Suppressor macrophage treated with lipopolysaccharide for 1 hour (primary cell): ENCODE results near the gene LURAP1L.

Experiments used
- DNase-seq, 3 donors: peaks; one replicate each; pipeline ENCODE4 v3.0.0-alpha.2; 2020 to 2022

LURAP1L gene

GRCh38 chr9:12777121-12778022 lies 2.6 kb downstream of the LURAP1L start:
- DNase-seq: no peak

GRCh38 chr9:12778389-12778788 lies 3.6 kb downstream of the LURAP1L start:
- no peak for DNase-seq

DNA sequence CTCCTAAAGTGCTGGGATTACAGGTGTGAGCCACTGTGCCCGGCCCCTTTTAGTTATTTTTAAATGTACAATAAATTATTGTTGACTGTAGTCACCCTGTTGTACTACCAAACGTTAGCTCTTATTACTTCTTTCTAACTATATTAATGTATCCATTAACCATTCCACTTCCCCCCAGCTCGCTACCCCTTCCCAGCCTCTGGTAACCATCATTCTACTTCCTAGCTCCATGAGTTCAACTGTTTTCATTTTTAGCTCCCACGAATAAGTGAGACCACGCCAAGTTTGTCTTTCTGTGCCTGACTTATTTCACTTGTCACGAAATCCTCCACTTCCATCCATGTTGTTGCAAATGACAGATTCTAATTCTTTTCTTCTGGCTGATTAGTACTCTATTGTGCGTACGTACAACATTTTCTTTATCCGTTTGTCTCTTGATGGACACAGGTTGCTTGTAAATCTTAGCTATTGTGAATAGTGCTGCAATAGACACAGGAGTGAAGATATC lies 6.5 kb downstream of the LURAP1L start:
- no peak for DNase-seq

GRCh38 chr9:12783767-12784460 lies 9.1 kb downstream of the LURAP1L start:
- no peak for DNase-seq

- DNase-seq: peak; percentile 2 to 41 (median 18)
Measured at GRCh38 chr9:12784461-12785259, 9.8 kb downstream of the LURAP1L start.

DNA sequence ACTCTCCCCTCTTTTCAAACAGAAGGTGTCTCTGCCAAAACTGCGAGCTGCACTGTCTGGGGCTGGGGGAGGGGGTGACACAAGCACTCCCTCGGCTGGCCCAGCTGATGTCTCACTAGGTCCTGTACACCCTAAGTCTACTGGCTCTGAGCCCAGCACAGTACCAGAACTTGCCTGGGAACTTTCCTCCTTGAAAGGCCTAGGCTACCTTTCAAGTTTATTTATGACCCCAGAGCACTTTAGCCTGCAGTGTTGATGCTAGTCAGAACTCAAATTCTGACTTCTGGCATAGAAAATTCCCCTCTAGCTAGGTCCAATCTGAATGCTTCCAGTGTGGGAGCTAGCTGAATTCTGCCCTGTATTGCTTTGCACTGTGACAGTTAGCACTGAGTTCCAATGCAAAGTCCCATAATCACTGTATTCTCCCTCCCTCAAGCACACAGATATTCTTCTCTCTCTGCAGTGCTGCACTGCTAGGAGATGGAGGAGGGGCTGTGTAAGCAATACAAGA lies 10.5 kb downstream of the LURAP1L start:
- no peak for DNase-seq

- no peak for DNase-seq
Measured at GRCh38 chr9:12785941-12786340, 11.1 kb downstream of the LURAP1L start.

DNA sequence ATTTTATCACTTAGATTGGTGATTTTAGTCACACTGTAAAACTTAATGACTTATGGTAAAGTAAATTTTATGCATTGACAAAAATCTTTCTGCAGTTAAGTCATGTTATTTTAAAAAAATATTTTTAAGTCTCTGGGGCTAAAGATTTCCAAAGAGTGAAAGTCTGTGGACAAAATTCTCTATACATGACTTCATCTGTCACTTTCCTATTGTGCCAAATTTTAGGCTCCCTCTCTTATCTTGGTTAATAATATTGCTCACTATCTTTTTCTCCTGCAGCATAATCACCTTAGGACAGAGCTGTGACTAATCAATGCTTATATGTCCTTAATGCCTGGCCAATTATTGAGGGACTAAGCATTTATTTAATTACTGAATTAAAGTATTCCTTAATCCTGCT lies 15.2 kb downstream of the LURAP1L start:
- no peak for DNase-seq

GRCh38 chr9:12790883-12791282 lies 16.1 kb downstream of the LURAP1L start:
- DNase-seq: no peak

GRCh38 chr9:12794101-12794799 lies 19.4 kb downstream of the LURAP1L start:
- DNase-seq: no peak

DNA sequence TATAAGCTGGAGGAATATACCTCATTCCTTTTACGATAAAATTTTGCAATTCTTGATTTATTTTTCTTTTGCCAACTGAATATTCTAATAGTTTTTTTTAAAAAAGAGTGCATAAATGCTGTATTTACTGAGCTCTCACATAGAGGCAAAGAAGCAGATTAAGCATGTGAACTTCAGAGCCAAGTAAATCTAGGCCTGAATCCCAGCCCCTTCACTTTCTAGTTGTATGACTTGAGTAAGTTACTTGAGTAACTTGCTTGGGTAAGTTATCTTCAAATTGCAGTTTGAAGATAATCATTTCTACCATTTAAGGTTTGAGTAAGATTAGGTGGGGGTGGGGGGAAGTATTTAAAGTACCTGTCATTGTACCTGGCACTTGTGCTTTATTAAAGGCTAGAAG lies 21.8 kb downstream of the LURAP1L start:
- no peak for DNase-seq

DNA sequence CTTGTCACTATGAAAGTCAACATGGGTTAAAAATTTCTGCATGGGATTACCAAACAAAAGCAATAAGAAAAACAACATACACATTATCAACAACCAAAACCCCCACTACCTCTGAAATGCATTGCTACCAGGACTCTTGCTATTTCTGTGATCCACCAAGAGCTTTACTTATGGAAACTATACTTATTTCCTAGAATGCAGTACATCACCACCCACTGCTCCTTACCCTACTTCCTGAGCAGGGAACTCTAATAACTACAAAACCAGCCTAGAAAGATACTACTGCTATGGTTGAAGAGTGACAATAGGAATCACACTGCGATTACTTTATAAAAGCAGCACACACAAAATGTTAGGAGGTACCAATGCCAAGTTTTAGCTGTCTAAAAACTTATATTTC lies 22.2 kb downstream of the LURAP1L start:
- no peak for DNase-seq

GRCh38 chr9:12798066-12798770 lies 23.4 kb downstream of the LURAP1L start:
- no peak for DNase-seq

DNA sequence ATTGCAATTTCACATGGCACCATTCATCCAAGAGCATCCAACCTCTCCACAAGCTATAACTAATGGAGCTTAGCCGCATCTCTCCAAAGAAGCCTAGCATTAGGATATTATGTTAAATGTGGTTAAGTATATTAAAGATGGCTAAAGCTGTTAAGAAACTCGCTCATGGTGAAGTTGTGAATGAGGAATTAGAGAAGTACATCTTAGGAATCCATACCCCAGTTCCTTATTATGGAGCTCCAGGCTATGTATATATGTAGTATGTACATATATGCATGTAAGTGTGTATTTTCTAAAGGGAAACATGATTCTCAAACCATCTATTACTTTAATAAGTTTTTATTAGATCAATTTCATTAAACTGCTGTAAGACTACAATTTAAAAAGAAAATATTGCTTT lies 26.4 kb downstream of the LURAP1L start:
- no peak for DNase-seq

GRCh38 chr9:12801663-12802062 lies 26.8 kb downstream of the LURAP1L start:
- DNase-seq: no peak

DNA sequence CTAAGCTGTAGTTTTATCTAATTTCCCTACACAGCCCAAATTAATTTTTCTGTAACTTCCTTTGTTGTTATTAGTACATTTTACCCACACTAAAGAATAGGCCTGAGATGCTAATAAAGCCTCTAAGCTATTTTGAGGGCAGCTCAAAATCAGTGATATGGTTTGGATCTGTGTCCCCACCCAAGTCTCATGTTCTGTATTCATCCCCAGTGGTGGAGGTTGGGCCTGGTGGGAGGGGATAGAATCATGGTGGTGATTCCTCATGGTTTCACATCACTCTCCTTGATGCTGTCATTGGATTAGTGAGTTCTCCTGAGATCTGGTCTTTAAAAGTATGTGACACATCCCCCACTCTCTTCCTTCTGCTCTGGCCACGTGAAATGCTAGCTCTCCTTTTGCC lies 27.3 kb downstream of the LURAP1L start:
- no peak for DNase-seq

DNA sequence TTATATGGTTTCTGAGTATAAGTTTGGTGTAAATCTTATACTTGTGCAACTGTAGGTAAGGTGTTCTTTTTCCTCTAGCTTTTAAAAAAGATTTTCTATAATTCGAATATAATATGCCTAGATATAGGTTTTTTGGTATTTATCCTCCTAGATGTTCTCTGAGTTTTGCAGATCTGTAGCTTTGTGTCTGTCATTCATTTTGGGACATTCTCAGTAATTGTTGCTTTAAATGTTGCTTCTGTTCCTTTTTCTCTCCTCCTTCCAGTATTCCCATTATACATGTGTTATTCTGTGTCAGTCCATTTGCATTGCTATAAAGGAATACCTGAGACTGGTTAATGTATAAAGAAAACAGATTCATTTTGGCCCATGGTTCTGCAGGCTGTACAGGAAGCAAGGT lies 33.7 kb downstream of the LURAP1L start:
- no peak for DNase-seq

DNA sequence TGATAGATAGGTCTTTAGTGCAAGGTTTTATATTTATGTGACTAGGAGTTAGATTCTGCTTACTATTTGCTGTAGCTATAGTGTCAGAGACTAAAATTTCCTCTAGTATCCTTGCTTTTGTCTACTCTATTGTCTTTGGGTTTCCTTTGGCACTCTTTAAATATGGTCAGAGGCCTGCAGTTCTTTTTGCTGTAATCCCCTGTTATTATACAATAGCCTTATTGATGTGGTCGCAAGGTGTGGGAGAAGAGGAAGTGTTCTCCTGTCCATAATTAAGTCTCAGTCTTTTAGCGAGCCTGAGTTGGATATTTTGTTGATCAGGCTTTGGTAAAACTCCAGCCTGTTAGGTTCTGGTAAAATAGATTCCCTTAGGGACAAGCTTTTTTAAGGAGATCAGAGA lies 34.9 kb downstream of the LURAP1L start:
- DNase-seq: no peak

DNA sequence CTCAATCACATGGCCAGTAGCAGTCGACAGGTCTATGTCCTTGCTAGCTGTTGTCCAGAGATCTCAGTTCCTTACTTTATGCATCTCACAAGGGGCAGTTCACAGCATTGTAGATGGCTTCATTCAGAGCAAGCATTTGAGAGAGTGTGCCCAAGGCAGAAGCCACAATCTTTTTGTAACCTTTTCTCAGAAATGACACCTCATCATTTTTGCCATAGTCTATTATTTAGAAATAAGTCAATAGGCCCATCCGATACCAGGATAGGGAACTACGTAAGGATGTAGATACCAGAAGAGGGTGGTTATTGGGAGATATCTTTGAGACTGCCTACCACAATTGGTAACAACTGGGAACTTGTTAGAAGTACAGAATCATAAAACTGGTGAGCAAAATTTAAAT lies 37.1 kb downstream of the LURAP1L start:
- DNase-seq: no peak

DNA sequence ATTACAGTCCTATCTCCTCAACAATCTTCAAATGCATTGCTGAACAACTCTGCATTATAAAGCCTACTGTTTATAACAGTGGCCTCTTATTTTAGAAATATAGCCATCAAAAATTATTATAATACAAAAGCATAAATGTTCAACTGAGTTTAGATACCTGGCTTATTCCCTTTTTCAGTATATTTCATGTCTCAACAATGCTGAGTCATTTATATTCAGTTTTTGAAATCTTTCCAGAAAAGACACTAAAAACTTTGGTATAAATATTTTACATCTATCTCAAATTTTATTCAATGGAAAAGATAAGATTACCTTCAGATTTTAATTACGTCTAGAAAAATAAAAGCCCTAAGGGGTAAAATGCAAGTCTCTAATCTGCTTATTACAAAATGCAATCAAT lies 37.9 kb downstream of the LURAP1L start:
- no peak for DNase-seq

GRCh38 chr9:12813533-12813932 lies 38.7 kb downstream of the LURAP1L start:
- DNase-seq: no peak
